RPMI7951 (cell line): ENCODE results near the gene PCDHA1. TPM values are rescaled to one million over a fixed set of nuclear protein-coding genes. Genes with fewer than 3 reads are reported as not detected.

Experiments
- DNase-seq: peaks from one replicate; pipeline ENCODE4 v3.0.0-alpha.2; 2012; ENCODE audit warnings: low read depth
- total RNA-seq: library from RNA; depleted of rRNA; stranded (reverse); fragments of >200 nt; shearing (Covaris generic); gene quantifications from 2 replicates; pipeline ENCODE4 v1.2.3, GENCODE V29; 2014; rRNA removed

The PCDHA1 gene
- total RNA-seq, 1 experiment from 2014 or later = under 0.01 TPM

DNA sequence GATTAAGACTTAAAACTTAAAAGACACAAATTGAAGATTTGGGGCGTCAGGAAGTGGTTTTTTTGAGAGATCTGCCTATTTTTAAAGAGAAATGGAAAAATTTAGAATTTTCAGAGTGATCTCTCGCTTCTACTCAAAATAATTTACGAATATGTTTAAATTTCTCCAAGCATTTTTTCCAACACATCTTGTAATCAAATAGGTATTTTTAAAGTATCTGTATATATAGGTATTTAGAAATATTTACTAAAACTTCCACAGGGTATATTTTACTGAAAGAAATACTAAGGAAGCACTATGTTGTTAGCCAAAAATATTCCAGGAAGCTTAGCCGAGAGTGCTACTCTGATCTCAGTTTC is 255.5 kb downstream of the PCDHA1 start:
- no peak for DNase-seq

DNA sequence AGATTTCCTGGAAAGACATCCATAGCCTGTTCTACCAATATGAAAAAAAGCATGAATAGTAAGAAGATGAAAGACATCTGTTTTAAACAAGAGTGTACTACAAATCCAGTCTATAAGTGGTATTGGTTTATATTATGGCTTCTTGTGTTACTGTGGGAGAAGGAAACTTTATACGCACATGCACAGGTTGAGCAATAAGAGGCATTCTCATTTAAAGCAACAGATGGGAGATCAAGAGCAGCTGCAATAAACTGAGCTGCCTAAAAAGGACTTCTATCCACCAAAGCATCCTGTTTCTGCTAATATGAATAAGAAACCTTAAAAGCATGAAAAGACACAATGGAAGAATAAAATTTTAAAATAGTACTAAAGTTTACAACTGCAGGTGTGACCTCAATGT is 256.6 kb downstream of the PCDHA1 start:
- DNase-seq = no peak

DNA sequence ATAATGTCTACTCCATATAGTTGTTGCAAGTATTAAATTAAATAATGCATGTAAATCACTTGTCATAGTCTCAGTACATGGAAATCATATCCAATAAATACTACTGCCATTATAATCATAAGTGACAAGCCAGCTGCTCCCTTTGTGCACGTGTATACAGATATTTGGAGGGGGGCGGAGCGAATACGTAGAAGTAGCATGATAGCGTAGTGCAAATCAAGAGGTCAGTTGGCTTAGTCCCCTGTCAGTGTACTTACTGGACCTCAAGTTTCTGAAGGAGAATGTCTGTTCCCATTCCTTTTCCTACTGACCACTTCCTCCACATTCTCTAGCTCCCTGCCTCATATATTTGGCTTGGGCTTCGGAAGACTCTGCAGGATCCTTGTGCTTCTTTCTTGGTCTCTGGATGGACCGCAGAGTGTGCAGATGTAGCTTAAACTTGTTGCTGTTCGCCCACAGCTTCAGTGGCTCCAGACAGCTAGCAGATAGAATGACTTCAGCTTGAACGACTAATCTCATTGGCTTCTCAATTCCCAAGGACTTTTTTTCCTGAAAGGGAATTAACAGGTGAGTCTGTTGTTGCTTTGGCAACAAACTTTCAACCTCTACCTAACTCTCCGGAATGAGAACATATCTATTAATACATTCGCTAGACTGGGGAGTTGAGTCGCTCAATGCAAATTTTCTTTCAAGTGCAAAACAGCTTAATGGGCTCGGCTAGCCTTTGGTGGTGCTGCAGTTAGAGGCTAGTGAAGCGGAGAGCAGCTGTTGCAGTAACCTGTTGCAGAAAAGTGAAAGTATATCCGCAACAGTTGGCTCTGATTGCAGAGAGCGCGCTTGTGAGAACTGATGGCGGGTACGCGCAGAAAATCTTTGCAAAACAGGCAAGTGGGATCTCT is 264.9 kb downstream of the PCDHA1 start, which contains the start of gene PCDHB1:
TSS of gene PCDHB1 (plus strand) at position 753 of the 899 bp plus-strand sequence. CDS start at position 850, 97 bp downstream.
- DNase-seq = peak; percentile 2

DNA sequence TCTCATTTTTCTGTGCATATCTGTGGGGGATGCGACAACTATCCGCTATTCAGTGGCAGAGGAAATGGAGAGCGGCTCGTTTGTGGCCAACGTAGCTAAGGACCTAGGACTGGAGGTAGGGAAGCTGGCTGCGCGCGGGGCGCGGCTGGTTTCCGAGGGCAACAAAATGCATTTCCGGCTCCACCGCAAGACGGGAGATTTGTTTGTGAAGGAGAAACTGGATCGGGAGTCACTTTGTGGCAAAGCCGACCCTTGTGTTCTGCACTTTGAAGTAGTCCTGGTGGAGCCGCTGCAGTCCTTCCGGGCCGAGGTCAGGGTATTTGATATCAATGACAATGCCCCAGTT is 265.6 kb downstream of the PCDHA1 start:
- no peak for DNase-seq

Other genes starting within 250 kb of the PCDHA1 start
- gene EIF4EBP3, start 238.5 kb upstream of the PCDHA1 start, total RNA-seq = not detected in 2 replicates
- gene SRA1, start 228.7 kb upstream of the PCDHA1 start, total RNA-seq = 47.7 and 57.1 TPM in 2 replicates
- gene APBB3, start 221.5 kb upstream of the PCDHA1 start, total RNA-seq = 2.3 and 5.0 TPM in 2 replicates
- gene SLC35A4, start 221.3 kb upstream of the PCDHA1 start, total RNA-seq = 20.8 and 23.7 TPM in 2 replicates
- gene CD14, start 153.0 kb upstream of the PCDHA1 start, total RNA-seq = 0.20 and 0.96 TPM in 2 replicates
- 6.8 and 9.2 TPM in 2 replicates for gene TMCO6, start 146.7 kb upstream of the PCDHA1 start, total RNA-seq
- gene NDUFA2, start 138.5 kb upstream of the PCDHA1 start, total RNA-seq = 106 and 116 TPM in 2 replicates
- gene IK, start 138.3 kb upstream of the PCDHA1 start, total RNA-seq = 93.8 and 130 TPM in 2 replicates
- gene WDR55, start 121.2 kb upstream of the PCDHA1 start, total RNA-seq = 11.2 and 15.4 TPM in 2 replicates
- gene DND1, start 112.6 kb upstream of the PCDHA1 start, total RNA-seq = 0.10 and 0.12 TPM in 2 replicates
- gene HARS1, start 94.8 kb upstream of the PCDHA1 start, total RNA-seq = 52.0 and 62.3 TPM in 2 replicates
- gene HARS2, start 94.7 kb upstream of the PCDHA1 start, total RNA-seq = 22.6 and 25.5 TPM in 2 replicates
- gene ZMAT2, start 85.7 kb upstream of the PCDHA1 start, total RNA-seq = 44.6 and 45.5 TPM in 2 replicates
- not detected in 2 replicates for gene PCDHA2, start 8.7 kb downstream of the PCDHA1 start, total RNA-seq
- not detected in 2 replicates for gene PCDHA3, start 14.9 kb downstream of the PCDHA1 start, total RNA-seq
- gene PCDHA4, start 20.9 kb downstream of the PCDHA1 start, total RNA-seq = under 0.01 and 0.12 TPM in 2 replicates
- gene PCDHA5, start 35.5 kb downstream of the PCDHA1 start, total RNA-seq = 0.12 TPM in 1 of 2 replicates, not detected in the other
- gene PCDHA6, start 41.8 kb downstream of the PCDHA1 start, total RNA-seq = 0.10 and 0.12 TPM in 2 replicates
- gene PCDHA7, start 48.1 kb downstream of the PCDHA1 start, total RNA-seq = 0.88 and 1.1 TPM in 2 replicates
- 0.10 and 0.12 TPM in 2 replicates for gene PCDHA8, start 55.0 kb downstream of the PCDHA1 start, total RNA-seq
- not detected in 2 replicates for gene PCDHA9, start 62.2 kb downstream of the PCDHA1 start, total RNA-seq
- not detected in 2 replicates for gene PCDHA10, start 69.8 kb downstream of the PCDHA1 start, total RNA-seq
- not detected in 2 replicates for gene PCDHA11, start 82.8 kb downstream of the PCDHA1 start, total RNA-seq
- gene PCDHA12, start 89.2 kb downstream of the PCDHA1 start, total RNA-seq = not detected in 2 replicates
- gene PCDHA13, start 96.0 kb downstream of the PCDHA1 start, total RNA-seq = not detected in 2 replicates
- gene PCDHAC1, start 140.2 kb downstream of the PCDHA1 start, total RNA-seq = not detected in 2 replicates
- gene PCDHAC2, start 180.3 kb downstream of the PCDHA1 start, total RNA-seq = not detected in 2 replicates